Loucy (cell line): ENCODE data around the gene PLEKHH2.
"Not testable (repeated sequence)": the region's sequence is repeated elsewhere in the genome, so short reads cannot be mapped to it uniquely, and the experiment has no call there.

Source experiments
- CTCF ChIP-seq: fragments of 200-600 bp; sonication (generic); conservative IDR thresholded peaks from 2 replicates; pipeline ENCODE4 v1.5.1; 2014; ENCODE audit warnings: mild to moderate bottlenecking, antibody characterized with exemption, low read length
- EZH2phosphoT487 ChIP-seq: fragments of 200-600 bp; IDR thresholded peaks from 2 replicates; pipeline ENCODE4 v1.6.1; 2018; ENCODE audit warnings: antibody characterized with exemption, mild to moderate bottlenecking, moderate library complexity, borderline replicate concordance

- not testable (repeated sequence) for TF ChIP-seq CTCF, EZH2phosphoT487
Measured at GRCh38 chr2:43677783-43678182, 40.7 kb downstream of the PLEKHH2 start.
